Osteocyte (in vitro differentiated cells): Measurements from ENCODE around the gene HEBP2. TPM values are rescaled to one million over a fixed set of nuclear protein-coding genes. Genes with fewer than 3 reads are reported as not detected.

ENCODE experiments used
- DNase-seq: peaks from one replicate; pipeline ENCODE4 v3.0.0; 2021; ENCODE audit warnings: mixed read lengths; ENCODE audit not compliant: unreplicated experiment; ENCODE audit errors: extremely low spot score
- H3K27ac Mint-ChIP-seq: one replicate; pipeline ENCODE4 v1.8.0; 2021; ENCODE audit warnings: mild to moderate bottlenecking, mixed read lengths; ENCODE audit not compliant: unreplicated experiment
- H3K27me3 Mint-ChIP-seq: one replicate; pipeline ENCODE4 v1.8.0; 2021; ENCODE audit warnings: mixed read lengths; ENCODE audit not compliant: unreplicated experiment
- H3K36me3 Mint-ChIP-seq: one replicate; pipeline ENCODE4 v1.8.0; 2021; ENCODE audit warnings: mixed read lengths; ENCODE audit not compliant: unreplicated experiment
- H3K4me1 Mint-ChIP-seq: one replicate; pipeline ENCODE4 v1.8.0; 2021; ENCODE audit warnings: mixed read lengths; ENCODE audit not compliant: unreplicated experiment
- H3K4me3 Mint-ChIP-seq: one replicate; pipeline ENCODE4 v1.8.0; 2021; ENCODE audit warnings: mild to moderate bottlenecking, moderate library complexity, mixed read lengths; ENCODE audit not compliant: unreplicated experiment
- H3K9me3 Mint-ChIP-seq: one replicate; pipeline ENCODE4 v1.8.0; 2021; ENCODE audit warnings: mixed read lengths; ENCODE audit not compliant: unreplicated experiment
- total RNA-seq: library from RNA; stranded (reverse); gene quantifications from 2 replicates; pipeline ENCODE4 v1.2.1, GENCODE V29; 2021
- TF ChIP-seq, protein P1 (sequence below): fragments of 200-600 bp; sonication (generic); IDR thresholded peaks from 2 replicates; pipeline ENCODE4 v1.5.0; 2021; ENCODE audit warnings: antibody characterized with exemption, mild to moderate bottlenecking, moderate library complexity

HEBP2 gene
- total RNA-seq, 1 donor from 2014 or later: 36.8 TPM

DNA sequence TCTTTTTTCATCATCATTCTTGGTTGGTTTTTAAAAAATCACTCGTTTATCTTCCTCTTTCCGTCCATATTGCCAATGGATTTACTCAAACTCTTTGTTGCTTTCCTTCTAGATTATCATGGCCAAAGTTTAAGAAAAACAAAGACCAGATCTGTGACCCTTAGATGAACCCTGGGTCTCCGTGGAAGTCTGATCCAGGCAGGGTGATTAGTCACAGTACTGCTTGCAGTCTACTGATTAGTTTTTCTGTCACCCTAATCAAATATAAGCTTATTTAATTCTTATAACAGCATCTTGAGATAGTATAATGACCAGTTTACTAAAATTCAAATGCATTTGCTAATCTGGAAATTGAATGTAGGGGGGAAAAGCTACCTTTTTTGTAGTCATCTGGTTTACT is 32.3 kb upstream of the HEBP2 start:
- DNase-seq: no peak
- Mint-ChIP-seq H3K27ac (no peak overlapping the region), H3K9me3 (peaks cover 7% of the 10 kb centered on the region), H3K27me3 (peaks cover 18% of the 10 kb centered on the region), H3K4me1 (no peaks in the 10 kb centered on the region), H3K4me3 (no peak overlapping the region), H3K36me3 (no peaks in the 10 kb centered on the region)
- TF ChIP-seq, protein P1, sequence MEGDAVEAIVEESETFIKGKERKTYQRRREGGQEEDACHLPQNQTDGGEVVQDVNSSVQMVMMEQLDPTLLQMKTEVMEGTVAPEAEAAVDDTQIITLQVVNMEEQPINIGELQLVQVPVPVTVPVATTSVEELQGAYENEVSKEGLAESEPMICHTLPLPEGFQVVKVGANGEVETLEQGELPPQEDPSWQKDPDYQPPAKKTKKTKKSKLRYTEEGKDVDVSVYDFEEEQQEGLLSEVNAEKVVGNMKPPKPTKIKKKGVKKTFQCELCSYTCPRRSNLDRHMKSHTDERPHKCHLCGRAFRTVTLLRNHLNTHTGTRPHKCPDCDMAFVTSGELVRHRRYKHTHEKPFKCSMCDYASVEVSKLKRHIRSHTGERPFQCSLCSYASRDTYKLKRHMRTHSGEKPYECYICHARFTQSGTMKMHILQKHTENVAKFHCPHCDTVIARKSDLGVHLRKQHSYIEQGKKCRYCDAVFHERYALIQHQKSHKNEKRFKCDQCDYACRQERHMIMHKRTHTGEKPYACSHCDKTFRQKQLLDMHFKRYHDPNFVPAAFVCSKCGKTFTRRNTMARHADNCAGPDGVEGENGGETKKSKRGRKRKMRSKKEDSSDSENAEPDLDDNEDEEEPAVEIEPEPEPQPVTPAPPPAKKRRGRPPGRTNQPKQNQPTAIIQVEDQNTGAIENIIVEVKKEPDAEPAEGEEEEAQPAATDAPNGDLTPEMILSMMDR: no peak

GRCh38 chr6:138372711-138373463 is 31.1 kb upstream of the HEBP2 start:
- no peak for DNase-seq
- TF ChIP-seq, protein P1: no peak
- H3K27me3 Mint-ChIP-seq: peaks cover 16% of the 10 kb centered on the region
- H3K4me1 Mint-ChIP-seq: no peaks in the 10 kb centered on the region
- H3K4me3 Mint-ChIP-seq: no peak overlapping the region
- no peaks in the 10 kb centered on the region for H3K9me3 Mint-ChIP-seq
- no peaks in the 10 kb centered on the region for H3K36me3 Mint-ChIP-seq
- no peak overlapping the region for H3K27ac Mint-ChIP-seq

DNA sequence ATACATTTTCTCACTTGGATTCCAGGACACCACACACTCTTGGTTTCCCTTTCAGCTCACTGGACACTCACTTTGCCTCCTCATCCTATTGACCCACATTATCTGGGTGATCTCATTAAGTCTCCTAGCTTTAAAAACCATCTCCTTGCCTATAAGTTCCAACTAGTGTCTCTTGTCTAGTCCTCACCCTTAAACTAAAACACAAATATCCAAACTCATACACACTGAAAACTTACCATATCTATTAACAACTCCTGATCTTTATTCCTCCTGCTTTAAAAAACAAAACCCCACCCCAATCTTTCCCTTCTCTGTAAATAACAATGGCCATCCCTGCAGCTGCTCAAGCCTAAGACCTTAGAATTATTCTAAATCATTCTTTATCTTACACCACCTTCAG is 29.8 kb upstream of the HEBP2 start:
- no peaks in the 10 kb centered on the region for H3K4me1 Mint-ChIP-seq
- no peaks in the 10 kb centered on the region for H3K36me3 Mint-ChIP-seq
- no peak overlapping the region for H3K4me3 Mint-ChIP-seq
- no peak overlapping the region for H3K27ac Mint-ChIP-seq
- TF ChIP-seq, protein P1: no peak
- no peaks in the 10 kb centered on the region for H3K9me3 Mint-ChIP-seq
- H3K27me3 Mint-ChIP-seq: peaks cover 16% of the 10 kb centered on the region
- DNase-seq: no peak

- H3K4me3 Mint-ChIP-seq: no peak overlapping the region
- H3K36me3 Mint-ChIP-seq: no peaks in the 10 kb centered on the region
- no peak overlapping the region for H3K27ac Mint-ChIP-seq
- no peaks in the 10 kb centered on the region for H3K4me1 Mint-ChIP-seq
- peaks cover 14% of the 10 kb centered on the region for H3K27me3 Mint-ChIP-seq
- no peak for DNase-seq
- TF ChIP-seq, protein P1: no peak
- H3K9me3 Mint-ChIP-seq: no peaks in the 10 kb centered on the region
Measured at GRCh38 chr6:138374815-138375214, 29.2 kb upstream of the HEBP2 start.

DNA sequence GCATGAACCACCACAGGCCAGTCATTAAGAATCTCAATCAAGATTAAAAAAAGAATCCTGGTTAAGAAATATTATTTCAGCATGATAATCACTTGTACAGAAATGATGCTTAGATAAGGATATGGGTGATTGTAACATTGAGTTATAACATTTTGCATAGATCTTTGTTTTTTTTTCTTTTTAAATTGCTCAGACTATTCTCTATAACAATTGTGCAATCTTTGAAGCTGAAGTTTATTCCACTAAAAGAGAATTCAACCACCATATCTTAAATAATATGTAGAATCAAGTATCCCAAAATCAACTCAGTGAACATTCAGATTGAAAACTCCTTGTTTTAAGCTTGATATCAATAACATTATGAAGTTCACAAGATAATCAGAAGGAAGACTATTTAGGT is 27.0 kb upstream of the HEBP2 start:
- Mint-ChIP-seq H3K27me3 (peaks cover under 1% of the 10 kb centered on the region), H3K4me1 (no peaks in the 10 kb centered on the region), H3K27ac (no peak overlapping the region), H3K4me3 (no peak overlapping the region), H3K9me3 (no peaks in the 10 kb centered on the region), H3K36me3 (no peaks in the 10 kb centered on the region)
- DNase-seq: no peak
- TF ChIP-seq, protein P1: no peak
